HG02642 (cell line): ENCODE results near the gene GPRC6A.
"Not testable (repeated sequence)": the region's sequence is repeated elsewhere in the genome, so short reads cannot be mapped to it uniquely, and the experiment has no call there.

Experiments used
- ATAC-seq: cut with Tn5 transposase; IDR thresholded peaks from one replicate; pipeline ENCODE4 v1.9.1; 2021; ENCODE audit warnings: mild to moderate bottlenecking; ENCODE audit not compliant: unreplicated experiment, poor library complexity

The GPRC6A gene, protein sequence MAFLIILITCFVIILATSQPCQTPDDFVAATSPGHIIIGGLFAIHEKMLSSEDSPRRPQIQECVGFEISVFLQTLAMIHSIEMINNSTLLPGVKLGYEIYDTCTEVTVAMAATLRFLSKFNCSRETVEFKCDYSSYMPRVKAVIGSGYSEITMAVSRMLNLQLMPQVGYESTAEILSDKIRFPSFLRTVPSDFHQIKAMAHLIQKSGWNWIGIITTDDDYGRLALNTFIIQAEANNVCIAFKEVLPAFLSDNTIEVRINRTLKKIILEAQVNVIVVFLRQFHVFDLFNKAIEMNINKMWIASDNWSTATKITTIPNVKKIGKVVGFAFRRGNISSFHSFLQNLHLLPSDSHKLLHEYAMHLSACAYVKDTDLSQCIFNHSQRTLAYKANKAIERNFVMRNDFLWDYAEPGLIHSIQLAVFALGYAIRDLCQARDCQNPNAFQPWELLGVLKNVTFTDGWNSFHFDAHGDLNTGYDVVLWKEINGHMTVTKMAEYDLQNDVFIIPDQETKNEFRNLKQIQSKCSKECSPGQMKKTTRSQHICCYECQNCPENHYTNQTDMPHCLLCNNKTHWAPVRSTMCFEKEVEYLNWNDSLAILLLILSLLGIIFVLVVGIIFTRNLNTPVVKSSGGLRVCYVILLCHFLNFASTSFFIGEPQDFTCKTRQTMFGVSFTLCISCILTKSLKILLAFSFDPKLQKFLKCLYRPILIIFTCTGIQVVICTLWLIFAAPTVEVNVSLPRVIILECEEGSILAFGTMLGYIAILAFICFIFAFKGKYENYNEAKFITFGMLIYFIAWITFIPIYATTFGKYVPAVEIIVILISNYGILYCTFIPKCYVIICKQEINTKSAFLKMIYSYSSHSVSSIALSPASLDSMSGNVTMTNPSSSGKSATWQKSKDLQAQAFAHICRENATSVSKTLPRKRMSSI

DNA sequence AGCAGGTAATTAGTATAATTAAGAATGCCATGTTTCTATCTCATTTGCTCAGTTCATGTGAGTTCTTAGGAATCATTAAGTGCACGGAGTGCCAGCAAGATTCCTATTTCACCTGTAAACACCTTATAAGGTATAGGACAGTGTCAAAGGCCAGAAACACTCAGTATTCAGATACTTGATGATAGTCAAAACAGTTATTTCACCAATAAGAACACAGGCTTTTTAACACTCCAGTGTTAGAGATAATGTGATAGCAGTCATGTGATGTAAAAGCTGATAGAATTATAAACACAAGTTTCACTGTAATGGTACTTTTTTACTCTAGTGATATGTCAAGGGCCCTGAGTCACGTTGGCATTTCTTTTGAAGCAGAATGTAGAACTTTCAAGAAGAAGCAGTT, at the start of gene GPRC6A:
Gene GPRC6A, minus strand, starts transcription at position 101 of the 400 bp plus-strand sequence. Its CDS starts 70 bp downstream, at position 31.
- ATAC-seq, result no peak

DNA sequence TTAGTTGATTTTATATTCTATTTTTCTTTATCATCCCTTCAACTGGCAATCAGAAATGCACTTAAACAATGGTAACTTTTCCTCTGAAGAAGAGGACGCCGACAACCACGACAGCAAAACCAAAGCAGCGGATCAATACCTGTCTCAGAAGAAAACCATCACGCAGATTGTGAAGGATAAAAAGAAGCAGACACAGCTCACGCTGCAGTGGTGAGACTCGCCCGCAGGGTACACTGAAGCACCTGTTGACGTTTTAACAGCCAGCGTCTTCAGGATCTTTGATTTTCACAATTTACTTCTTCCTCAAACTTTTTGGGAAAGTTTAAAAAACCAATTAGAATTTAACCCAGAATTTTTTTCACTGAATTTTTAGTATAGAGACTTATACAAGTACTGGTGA, 48.9 kb upstream of the GPRC6A start:
- no peak for ATAC-seq

DNA sequence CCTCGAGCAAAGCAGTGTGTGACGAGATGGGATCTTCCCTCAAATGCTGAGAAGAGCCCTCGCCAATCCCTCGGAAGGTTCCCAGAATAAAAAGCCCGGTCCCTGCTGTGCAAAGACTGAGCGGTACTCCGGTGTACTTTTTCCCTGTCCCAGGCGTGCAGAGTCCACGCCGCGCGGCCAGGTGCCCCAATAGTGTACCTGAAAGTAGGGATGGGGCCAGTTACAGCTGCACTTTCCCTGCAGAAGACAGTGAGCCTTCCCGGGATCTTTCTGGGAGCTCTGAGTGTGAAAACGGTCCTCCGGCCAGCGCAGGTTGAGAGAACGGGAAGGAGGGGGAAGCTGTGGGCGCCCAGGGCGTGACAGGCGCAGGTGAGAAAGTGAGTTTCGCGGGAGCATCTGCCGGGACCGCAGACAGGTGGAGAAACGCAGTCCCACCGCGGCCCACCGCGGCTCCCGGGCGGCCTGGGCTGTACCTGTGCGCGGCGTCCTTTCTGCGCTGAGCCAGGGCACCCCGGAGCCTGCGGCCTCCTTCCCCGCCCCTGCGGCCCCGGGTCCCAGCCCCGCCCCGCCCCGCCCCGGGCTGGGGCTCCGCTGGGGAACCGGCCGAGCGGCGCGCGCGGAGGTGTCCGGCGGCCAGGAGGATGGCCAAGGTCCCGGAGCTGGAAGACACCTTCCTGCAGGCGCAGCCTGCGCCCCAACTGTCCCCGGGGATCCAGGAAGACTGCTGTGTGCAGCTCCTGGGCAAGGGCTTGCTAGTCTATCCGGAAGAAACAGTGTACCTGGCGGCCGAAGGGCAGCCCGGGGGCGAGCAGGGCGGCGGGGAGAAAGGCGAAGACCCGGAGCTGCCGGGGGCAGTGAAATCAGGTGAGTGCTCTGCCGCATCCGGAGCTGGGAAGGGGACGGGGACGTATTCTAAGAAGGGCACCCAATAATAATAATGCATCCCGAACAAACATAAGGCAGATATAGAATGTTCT, 48.0 kb upstream of the GPRC6A start, which contains the start of gene RFX6:
Gene RFX6, plus strand, starts transcription at position 608 of the 977 bp plus-strand sequence. Its CDS starts 34 bp downstream, at position 642.
- peak; percentile 54 for ATAC-seq

DNA sequence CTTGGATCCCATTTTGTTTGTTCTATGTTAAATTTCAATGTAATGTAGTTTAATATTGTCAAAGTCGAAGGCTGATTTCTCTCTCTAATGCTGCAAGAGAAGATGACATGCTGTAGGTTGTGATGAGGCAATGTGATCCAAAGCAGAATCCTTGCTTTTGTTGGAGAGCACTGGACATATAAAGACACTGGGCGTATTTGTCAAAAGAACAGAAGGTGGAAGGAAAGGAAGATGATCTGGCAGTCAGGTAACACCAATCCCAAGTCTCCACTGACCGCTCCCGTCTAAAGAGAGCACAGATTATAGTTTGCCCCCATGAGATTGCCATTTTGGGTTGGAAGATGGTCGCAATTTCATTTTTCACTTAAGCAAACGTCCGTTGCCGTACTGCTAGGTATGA, 47.2 kb upstream of the GPRC6A start:
- no peak for ATAC-seq

DNA sequence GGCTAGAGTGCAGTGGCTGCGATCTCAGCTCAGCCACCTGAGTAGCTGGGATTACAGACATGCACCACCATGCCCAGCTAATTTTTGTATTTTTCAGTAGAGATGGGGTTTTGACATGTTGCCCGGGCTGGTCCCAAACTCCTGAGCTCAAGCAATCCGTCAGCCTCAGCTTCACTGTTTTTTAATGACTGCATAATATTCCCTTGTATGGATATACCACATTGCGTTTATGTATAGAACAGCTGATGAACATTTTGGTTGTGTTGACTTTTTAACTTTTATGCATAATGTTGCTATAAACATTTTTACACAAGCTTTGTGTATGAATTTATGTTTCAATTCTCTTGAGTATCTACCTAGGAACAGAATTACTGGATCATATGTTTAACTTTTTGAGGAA, 43.9 kb upstream of the GPRC6A start:
- no peak for ATAC-seq

DNA sequence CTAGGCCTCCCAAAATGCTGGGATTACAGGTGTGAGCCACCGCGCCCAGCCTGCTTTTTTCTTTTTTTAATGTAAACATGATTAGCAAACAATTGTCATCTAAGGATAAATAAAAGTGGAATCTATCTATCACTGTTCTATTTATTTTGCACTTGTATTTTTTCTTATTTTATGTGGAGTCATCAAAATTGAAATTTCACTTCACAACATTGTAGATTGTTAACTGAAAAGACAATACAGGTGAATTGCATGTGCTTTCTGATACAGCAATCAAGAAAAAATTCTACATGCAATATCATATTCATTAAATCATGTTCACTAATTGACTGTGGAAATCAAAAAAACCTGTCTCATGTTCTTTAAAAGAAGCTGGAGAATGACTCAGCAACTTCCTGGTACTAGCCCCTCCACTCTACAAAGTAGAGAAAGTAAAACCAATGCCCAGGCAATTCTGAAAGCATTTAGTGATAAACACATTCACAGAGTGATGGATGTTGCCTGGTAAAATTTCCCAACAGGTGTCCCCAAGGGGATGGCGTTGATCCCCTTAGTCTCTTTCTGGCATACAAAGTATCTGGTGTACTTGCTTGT, 37.5 kb upstream of the GPRC6A start:
- ATAC-seq, result peak; percentile 73

DNA sequence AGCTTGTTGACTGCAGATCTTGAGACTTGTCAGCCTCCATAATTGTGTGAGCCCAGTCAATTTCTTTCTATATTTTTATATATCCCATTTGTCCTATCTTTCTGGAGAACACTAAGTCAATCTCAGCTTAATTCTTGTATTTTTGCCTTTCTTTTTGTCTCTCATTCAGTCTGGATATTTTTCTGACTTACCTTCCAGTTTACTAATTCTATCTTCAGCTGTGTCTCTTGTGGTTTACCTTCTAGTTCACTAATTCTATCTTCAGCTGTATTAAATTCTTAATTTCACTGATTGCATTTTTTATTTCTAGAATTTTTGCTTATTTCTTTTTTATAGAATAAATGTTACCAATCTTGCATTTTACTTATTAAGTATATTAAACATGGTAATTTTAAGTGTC, 30.4 kb upstream of the GPRC6A start:
- no peak for ATAC-seq

DNA sequence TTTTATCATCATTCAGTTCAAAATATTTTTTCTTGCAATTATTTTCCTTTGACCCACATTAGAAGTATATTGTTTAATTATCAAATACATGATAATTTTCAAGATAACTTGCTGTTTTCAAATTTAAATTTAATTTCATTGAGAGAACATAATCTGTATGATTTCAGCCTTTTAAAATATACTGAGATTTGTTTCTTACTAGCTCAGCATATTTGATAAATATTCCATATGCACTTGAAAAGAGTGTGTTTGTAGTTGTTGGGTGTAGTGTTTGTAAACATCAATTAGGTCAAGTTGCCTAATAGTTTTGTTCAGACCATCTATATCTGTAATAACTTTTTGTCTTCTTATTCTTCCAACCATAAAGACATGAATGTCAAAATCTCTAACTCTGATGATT, 29.2 kb upstream of the GPRC6A start:
- ATAC-seq, result no peak

DNA sequence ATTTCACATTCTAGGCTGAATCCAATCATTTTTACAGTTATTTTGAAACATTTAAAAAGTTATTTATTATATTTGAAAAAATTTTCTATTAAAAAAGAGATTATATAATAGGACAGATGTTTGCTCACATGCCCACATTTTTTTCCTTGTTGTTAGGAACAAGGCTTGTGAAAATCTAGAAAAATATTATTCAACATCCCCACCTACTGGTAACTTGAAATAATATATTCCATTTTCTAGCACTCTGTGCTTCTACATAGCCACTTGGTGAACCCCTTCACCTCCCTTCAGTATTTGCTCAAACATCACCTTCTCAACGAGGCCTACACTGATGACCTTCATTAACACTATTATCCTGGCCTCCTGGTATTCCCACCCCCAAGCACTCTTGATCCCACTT, 18.3 kb upstream of the GPRC6A start:
- ATAC-seq, result no peak

DNA sequence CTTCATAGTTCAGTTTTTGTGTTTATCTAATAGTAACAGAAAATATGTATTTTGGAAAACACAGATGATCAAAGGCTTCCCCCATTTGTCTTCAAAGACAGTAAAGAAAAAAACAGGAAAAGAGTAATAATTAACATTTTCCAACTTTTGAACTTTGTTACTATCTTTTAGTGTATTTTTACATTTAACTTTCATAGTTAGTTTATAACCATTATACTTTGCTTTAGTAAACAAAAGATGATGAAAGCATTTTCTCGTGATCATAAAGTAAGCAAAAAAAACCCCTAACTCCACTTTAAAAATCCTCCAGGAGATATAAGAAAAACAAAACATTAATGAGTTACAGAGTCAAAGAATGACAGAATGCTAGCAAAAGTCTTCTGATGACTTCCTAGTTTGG, 13.6 kb upstream of the GPRC6A start:
- no peak for ATAC-seq

DNA sequence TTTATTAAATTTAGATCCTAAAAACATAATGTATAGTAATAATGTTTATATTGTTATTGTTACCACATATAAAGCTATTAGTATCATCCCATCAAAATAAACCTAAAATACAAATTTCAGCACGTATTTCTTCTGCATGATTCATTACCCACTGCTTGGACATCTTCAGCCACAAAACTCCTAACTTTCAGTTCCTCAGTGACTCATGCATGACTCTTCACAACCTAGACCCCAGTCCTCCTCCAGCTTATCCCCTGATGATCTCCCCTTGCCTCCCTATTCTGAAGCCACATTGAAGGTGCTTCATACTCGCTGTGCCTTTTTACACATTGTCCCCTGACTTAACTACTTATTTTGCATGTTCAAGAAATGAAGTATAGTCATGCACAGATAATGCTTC, 11.2 kb upstream of the GPRC6A start:
- no peak for ATAC-seq

DNA sequence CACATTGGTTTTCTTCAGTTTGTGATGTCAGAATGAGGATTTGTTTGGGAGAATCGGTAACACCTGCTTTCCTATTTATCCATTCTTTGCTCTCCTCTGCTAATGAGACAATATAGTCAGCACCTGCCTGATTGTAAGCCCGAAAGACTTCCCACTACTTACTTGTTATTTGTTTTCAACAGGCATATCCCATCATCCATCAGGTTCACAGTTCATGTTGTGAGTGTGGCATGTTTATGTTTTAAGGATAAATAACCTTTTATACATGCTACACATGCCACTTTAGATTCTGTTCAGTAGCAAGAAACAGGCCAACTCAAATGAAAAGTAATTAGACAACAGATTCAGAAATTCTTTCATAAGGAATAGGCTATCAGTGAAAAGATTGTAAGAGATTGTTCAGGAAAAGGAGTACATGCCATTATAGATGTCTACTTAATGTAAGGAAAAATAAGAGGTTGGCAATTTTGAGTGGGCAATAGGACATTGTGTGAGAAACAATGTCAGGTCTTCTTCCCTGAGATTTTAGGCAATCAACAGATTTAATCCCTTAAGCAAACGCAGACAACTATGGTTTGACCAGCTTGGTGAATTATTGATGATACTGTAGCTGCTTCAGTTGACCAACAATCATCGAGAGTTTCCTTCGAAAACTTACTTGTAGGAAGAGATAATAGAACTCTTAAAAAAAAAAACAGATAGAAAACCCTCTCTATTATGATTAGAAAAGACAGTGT, 7.9 kb upstream of the GPRC6A start:
- ATAC-seq, result no peak

DNA sequence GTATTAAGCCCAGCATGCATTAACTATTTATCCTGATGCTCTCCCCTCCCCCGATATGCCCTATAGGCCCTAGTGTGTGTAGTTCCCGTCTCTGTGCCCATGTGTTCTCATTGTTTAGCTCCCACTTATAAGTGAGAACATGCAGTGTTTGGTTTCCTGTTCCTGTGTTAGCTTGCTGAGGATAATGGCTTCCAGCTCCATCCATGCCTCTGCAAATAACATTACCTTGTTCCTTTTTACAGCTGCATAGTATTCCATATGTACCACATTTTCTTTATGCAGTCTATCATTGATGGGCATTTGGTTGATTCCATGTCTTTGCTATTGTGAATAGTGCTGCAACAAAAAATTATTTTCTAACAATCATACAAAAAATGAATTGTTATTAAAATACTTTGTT, 5.6 kb upstream of the GPRC6A start:
- ATAC-seq, result not testable (repeated sequence)

DNA sequence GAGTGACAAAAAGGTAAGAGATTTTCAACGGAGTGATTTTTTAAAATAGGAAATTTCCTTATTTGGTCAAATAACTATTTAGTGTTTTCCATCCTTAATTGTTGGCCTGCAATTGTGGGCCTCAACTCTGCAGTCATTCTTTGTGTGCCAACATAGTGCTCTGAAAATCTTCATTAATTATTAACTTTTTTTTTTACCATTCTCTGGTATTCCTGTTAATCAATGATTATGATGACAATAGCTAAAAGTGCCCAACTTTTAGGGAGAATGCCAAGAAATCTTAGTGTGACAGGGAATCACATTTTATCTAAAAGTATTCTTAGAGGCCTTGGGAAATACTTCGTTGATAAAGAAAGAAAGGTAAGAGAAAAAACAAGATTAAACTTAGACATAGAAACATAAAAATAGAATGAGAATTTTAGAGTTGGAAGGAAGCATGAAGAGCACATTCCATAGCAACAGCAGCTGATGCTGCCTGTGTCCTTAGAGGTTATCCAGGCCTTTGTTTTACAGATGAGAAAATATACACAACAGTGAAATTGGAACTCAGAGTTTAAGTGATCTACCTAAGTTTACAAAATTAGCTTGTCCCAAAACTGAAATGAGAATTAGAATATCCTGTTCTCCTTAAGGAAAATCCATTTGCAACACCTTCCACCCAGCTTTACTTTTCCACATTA, 1.2 kb downstream of the GPRC6A start:
- no peak for ATAC-seq

DNA sequence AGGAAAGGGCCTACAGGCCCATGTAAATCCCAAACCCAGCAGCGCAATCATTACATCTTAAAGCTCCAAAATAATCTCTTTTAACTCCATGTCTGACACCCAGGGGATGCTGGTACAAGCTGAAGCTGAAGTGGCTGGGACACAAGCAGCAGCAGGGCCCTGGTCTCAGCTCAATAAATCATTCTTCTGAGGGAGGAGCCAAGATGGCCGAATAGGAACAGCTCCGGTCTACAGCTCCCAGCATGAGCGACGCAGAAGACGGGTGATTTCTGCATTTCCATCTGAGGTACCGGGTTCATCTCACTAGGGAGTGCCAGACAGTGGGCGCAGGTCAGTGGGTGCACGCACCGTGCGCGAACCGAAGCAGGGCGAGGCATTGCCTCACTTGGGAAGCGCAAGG, 12.5 kb downstream of the GPRC6A start:
- ATAC-seq, result not testable (repeated sequence)

DNA sequence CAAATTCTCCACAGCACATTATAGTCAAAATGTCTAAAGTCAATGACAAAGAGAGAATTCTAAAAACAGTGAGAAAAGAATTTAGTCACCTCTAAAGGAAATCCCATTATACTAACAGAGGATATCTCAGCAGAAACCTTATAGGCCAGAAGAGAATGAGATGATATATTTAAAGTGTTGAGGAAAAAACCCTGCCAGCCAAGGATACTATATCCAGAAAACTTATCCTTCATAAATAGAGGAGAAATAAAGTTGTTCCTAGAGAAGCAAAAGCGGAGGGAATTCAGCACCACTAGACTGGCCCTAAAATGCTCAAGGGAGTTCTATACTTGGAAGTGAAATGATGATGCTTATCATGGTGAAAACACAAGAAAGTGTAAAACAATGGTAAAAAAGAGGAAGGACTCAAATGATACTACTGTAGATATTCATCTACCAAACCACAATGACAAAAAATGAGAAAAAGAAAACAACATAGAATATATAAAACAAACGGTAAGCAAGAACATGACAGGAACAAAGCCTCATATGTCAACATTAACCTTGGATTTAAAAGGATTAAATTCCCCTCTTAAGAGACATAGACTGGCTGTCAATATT, 16.7 kb downstream of the GPRC6A start:
- no peak for ATAC-seq

DNA sequence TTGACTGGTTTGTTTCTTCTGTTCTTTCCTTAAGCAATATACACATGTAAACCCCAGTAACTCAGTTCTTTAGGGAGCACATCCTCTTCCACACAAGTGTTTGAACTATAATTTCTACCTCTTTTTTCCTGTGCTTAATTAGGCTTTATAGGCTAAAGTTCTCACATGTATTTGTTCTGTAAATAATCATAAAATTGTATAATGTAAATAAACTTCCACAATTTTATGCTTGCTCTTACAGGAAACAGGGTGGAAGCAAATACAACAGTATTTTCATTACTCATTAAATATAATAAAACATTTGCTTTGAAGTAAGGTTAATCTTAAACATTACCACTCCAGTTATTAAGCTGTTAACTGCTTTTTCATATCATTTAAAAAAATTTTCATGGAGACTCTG, 26.9 kb downstream of the GPRC6A start:
- ATAC-seq, result no peak

DNA sequence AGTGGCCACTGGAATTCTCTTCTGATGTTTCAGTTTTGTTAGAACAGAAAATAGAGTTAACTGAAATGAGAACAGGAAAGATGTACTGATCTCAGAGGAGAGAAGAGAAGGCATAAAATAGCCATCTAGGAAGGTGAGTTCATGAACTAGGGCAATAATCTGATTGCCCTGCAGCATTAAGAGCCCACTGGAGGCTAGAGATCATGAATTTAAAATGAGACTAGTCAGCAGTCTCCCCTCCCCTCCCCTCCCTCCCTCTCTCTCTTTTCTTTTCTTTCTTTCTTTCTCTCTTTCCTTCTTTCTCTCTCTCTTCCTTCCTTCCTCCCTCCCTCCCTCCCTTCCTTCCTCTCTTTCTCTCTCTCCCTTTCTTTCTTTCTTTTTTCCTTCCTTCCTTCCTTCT, 28.9 kb downstream of the GPRC6A start:
- no peak for ATAC-seq
